ENCODE results near the gene COL1A2.

COL1A2 gene

GRCh38 chr7:94434042-94434441, 39.3 kb downstream of the COL1A2 start:
- TF ChIP-seq, protein P1, sequence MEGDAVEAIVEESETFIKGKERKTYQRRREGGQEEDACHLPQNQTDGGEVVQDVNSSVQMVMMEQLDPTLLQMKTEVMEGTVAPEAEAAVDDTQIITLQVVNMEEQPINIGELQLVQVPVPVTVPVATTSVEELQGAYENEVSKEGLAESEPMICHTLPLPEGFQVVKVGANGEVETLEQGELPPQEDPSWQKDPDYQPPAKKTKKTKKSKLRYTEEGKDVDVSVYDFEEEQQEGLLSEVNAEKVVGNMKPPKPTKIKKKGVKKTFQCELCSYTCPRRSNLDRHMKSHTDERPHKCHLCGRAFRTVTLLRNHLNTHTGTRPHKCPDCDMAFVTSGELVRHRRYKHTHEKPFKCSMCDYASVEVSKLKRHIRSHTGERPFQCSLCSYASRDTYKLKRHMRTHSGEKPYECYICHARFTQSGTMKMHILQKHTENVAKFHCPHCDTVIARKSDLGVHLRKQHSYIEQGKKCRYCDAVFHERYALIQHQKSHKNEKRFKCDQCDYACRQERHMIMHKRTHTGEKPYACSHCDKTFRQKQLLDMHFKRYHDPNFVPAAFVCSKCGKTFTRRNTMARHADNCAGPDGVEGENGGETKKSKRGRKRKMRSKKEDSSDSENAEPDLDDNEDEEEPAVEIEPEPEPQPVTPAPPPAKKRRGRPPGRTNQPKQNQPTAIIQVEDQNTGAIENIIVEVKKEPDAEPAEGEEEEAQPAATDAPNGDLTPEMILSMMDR (IDR thresholded peaks at IDR 0.05) = no peak

GRCh38 chr7:94436018-94436604, 41.4 kb downstream of the COL1A2 start:
- TF ChIP-seq, protein P1 (IDR thresholded peaks at IDR 0.05) = peak; percentile 89

GRCh38 chr7:94436700-94437099, 42.0 kb downstream of the COL1A2 start:
- TF ChIP-seq, protein P1 (IDR thresholded peaks at IDR 0.05) = no peak

- TF ChIP-seq, protein P1 (IDR thresholded peaks at IDR 0.05) = no peak
Measured at GRCh38 chr7:94439893-94440381, 45.2 kb downstream of the COL1A2 start.

GRCh38 chr7:94440451-94441039, 45.9 kb downstream of the COL1A2 start:
- TF ChIP-seq, protein P1 (IDR thresholded peaks at IDR 0.05) = no peak

GRCh38 chr7:94441138-94441537, 46.4 kb downstream of the COL1A2 start:
- TF ChIP-seq, protein P1 (IDR thresholded peaks at IDR 0.05) = no peak

GRCh38 chr7:94442639-94443038, 47.9 kb downstream of the COL1A2 start:
- TF ChIP-seq, protein P1 (IDR thresholded peaks at IDR 0.05) = no peak

All from LNCAP (cell line).